Medulla oblongata (tissue), 1 donor: ENCODE results near the gene ZGLP1.

ENCODE experiments used
- DNase-seq: peaks from one replicate; pipeline ENCODE4 v3.0.0-alpha.2; 2015; ENCODE audit errors: extremely low spot score

Gene ZGLP1

GRCh38 chr19:10277795-10278589, 31.6 kb downstream of the ZGLP1 start:
- no peak for DNase-seq

DNA sequence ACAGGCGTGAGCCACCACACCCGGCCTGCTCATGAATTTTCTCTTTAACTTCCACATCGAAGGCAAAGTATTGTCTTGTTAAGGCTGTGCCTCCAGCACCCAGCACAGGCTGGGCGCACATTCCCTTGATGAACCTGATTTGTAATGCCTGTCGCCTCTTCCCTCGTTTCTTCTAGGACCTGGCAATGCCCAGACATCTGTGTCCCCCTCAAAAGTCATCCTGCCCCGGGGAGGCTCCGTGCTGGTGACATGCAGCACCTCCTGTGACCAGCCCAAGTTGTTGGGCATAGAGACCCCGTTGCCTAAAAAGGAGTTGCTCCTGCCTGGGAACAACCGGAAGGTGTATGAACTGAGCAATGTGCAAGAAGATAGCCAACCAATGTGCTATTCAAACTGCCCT, 35.0 kb downstream of the ZGLP1 start:
- no peak for DNase-seq

DNA sequence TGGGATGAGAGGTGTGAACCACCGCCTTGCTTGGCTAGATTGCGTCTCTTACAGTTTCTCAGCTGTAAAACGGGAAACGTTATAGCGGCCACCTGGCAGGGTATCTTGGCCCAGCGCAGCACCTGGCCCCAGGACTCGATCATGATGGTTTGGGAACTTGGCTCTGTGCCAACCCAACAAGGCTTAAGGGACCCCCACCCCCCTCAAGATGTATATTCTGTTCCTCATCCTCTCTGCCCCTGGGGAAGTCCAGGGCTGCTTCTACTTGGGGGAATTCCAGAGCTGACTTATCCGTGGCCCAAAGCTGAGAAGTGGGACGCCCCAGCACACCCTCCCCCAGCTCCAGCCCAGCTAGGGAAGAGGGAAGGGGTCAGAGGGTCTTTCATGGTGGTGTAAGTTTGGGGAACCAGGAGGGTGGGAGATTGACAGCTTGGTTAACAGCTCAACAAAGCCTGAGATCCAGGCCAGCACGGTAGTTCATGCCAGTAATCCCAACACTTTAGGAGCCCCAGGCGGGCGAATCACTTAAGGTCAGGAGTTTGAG, 38.0 kb downstream of the ZGLP1 start:
- peak; percentile 48 for DNase-seq

DNA sequence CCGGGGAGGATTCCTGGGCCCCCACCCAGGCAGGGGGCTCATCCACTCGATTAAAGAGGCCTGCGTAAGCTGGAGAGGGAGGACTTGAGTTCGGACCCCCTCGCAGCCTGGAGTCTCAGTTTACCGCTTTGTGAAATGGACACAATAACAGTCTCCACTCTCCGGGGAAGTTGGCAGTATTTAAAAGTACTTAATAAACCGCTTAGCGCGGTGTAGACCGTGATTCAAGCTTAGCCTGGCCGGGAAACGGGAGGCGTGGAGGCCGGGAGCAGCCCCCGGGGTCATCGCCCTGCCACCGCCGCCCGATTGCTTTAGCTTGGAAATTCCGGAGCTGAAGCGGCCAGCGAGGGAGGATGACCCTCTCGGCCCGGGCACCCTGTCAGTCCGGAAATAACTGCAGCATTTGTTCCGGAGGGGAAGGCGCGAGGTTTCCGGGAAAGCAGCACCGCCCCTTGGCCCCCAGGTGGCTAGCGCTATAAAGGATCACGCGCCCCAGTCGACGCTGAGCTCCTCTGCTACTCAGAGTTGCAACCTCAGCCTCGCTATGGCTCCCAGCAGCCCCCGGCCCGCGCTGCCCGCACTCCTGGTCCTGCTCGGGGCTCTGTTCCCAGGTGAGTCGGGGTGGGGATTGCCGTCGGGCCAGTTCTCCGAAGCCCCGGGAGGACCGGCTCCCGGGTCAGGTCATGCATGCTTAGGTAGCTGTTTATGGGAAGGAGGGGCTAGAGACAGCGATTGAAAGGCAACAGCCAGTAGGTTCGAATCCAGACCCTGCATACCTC, 38.8 kb downstream of the ZGLP1 start, which contains the start of gene ICAM1:
Gene ICAM1 (plus strand): TSS at position 505 of the 779 bp plus-strand sequence. CDS start 40 bp downstream, at position 545.
- peak; percentile 61 for DNase-seq

DNA sequence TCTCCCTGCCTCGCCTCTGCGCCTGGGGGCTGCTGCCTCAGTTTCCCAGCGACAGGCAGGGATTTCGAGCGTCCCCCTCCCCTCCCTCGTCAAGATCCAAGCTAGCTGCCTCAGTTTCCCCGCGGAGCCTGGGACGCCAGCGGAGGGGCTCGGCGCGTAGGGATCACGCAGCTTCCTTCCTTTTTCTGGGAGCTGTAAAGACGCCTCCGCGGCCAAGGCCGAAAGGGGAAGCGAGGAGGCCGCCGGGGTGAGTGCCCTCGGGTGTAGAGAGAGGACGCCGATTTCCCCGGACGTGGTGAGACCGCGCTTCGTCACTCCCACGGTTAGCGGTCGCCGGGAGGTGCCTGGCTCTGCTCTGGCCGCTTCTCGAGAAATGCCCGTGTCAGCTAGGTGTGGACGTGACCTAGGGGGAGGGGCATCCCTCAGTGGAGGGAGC, 39.4 kb downstream of the ZGLP1 start:
- peak; percentile 64 for DNase-seq

DNA sequence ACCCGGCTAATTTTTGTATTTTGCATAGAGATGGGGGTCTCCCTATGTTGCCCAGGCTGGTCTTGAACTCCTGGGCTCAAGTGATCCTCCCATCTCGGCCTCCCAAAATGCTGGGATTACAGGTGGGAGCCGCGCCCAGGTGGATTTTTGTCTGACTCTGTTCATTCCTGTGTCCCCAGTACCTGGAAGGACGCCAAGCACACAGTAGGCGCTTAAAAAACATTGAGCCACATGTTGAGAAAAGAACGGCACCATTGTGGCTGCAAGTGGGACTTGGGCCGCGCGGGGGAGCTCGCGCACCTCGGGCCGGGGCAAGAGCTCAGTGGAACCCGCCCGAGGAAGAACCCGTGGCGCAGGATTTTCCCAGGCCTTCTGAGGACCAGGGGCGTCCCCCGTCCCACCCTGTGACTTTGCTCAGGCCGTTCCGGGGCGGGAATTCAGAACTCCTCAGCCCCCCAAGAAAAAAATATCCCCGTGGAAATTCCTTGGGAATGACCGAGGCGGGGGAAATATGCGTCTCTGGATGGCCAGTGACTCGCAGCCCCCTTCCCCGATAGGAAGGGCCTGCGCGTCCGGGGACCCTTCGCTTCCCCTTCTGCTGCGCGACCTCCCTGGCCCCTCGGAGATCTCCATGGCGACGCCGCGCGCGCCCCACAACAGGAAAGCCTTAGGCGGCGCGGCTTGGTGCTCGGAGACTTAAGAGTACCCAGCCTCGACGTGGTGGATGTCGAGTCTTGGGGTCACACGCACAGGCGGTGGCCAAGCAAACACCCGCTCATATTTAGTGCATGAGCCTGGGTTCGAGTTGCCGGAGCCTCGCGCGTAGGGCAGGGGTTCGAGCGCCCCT, 40.1 kb downstream of the ZGLP1 start:
- DNase-seq, result peak; percentile 77

GRCh38 chr19:10268071-10268470, 41.5 kb downstream of the ZGLP1 start:
- DNase-seq, result no peak

- DNase-seq, result no peak
These were observed 42.9 kb downstream of the ZGLP1 start for GRCh38 chr19:10266706-10267105.

DNA sequence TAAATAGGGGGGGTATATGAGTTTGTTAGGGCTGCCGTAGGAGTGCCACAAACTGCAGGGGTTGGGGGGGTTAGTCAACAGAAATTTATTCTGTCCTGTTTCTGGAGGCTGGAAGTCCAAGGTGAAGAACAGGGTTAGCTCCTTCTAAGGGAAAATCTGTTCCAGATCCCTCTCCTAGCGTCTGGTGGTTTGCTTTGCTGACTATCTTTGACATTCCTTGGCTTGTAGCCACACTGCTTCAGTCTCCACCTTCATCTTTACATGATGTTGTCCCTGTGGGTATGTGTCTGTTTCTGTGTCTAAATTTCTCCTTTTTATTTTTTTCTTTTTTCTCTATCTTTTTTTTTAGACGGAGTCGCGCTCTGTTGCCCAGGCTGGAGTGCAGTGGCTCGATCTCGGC, 46.8 kb downstream of the ZGLP1 start:
- DNase-seq, result no peak

DNA sequence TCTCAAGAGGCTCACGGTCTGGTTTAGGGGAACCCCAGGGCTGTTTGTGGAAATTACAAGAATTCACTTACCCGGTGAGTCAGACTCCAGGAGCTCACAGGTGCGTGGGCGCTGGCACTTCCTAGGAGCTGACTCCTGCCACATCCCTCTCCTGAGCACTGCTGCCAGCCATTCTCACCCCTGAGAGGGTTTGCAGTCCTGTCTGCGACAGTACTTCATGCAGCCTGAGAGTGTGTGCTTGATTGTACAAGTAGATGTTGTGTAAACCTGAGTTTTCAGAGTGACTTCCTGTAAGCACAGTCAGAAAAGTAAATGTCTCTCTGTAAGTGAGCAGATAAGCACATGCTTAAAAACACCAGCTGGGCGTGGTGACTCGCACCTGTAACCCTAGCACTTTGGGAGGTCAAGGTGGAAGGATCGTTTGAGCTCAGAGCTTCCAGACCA, 49.5 kb downstream of the ZGLP1 start:
- no peak for DNase-seq

- DNase-seq, result peak; percentile 76
These were observed 50.3 kb downstream of the ZGLP1 start for GRCh38 chr19:10259162-10259905.

GRCh38 chr19:10258080-10258710, 51.4 kb downstream of the ZGLP1 start:
- DNase-seq, result no peak

DNA sequence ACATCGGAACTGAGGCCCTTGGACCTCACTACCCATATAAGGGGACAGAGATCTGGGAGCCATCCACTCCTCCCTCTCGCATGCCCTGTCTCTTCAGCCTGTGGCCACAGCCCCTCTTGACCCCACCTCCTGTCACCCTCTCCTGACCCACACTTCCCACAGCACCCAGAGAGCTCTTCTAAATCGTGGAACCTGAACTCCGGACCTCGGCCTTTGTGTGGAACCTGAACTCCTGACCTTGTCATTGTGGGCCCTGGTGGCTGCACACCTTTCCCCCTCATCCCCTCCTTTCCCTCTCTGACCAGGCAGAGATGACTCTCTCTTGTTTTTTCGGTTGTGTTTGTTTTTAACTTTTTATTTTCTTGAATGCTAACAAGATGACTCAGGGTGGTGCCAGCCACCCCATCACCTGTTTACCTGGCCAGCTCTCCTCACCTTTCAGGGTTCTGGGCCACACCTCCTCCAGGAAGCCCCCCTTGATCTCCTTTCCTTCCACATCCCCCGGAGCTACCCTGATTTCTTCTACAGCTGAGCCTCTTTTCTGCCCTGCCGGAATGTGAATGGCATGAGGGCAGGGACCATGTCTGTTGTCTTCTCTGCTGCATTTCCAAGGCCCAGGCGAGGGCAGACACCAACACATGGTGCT, 52.5 kb downstream of the ZGLP1 start:
- DNase-seq, result no peak

GRCh38 chr19:10256551-10256950, 53.1 kb downstream of the ZGLP1 start:
- no peak for DNase-seq

DNA sequence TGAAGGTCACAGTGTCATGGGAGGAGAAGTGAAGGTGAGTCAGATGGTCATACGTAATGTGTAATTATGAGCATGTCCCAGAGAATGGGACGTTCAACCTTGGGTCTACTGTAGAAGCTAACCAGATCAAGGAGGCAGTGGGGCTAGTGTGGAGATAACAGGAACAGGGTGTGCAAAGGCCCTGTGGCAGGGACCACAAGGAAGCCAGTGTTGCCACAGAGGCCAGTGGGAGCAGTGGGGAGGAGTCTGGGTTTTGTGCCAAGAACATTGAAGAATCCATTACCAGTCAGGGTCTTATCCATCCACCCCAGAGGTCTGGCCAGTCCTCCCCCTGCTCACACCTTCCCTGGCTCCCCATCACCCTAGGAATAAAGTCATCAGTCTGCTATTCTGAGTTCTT, 54.3 kb downstream of the ZGLP1 start:
- DNase-seq, result no peak
